ENCODE measurements around the gene STUB1.

STUB1 gene

DNA sequence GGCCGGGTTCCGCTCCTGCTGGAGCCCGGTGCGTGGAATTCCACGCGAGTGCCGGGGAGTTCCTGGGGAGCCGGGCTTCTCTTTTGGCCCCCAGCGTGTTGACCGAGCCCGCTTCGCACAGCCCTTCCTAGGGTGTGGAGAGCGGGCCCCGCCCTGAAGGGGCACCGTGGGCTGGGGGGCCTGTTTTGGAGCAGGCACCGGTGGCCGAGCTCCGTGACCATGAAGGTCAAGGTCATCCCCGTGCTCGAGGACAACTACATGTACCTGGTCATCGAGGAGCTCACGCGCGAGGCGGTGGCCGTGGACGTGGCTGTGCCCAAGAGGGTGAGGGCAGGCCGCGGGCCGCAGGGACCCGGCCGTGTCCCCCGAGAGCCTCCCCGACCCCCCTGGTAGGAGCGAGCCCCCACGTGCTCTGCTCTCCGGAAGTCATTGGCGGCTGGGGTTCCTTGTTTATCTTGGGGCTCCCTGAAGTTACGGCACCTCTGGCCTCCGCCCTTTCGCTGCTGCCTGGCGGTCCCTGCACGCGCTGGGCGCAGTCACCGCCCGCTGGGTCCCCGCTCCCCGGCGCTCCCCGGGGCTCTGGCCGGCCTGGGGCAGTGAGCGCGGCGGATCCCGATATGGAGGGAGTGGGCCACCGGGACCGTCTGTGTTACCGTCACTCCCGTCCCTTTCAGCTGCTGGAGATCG, 47.2 kb downstream of the STUB1 start:
- Mint-ChIP-seq H3K4me1 (peaks cover 3% of the 10 kb centered on the region), H3K27ac (no peak overlapping the region)
- DNase-seq (ENCODE audit: low spot score in 2 of 2): peak in 1 of 2 donors; percentile 46

GRCh38 chr16:728131-728889, 48.1 kb downstream of the STUB1 start:
- H3K36me3 Mint-ChIP-seq: no peaks in the 10 kb centered on the region
- H3K27ac Mint-ChIP-seq: no peak overlapping the region
- peak overlapping the region; percentile 74 for H3K4me3 Mint-ChIP-seq
- no peaks in the 10 kb centered on the region for H3K4me1 Mint-ChIP-seq
- no peaks in the 10 kb centered on the region for H3K9me3 Mint-ChIP-seq
- no peaks in the 10 kb centered on the region for H3K27me3 Mint-ChIP-seq
- peak; percentile 74 for ATAC-seq (ENCODE audit: low read depth)
- peak; percentile 75 to 81 for DNase-seq (ENCODE audit: low spot score in 2 of 2)

More for the DNA sequence above, 47.2 kb downstream of the STUB1 start:
- Mint-ChIP-seq H3K27me3 (no peaks in the 10 kb centered on the region), H3K36me3 (no peaks in the 10 kb centered on the region), H3K9me3 (no peaks in the 10 kb centered on the region), H3K4me3 (peak overlapping the region; percentile 69)
- peak; percentile 31 for ATAC-seq (ENCODE audit: low read depth)

DNA sequence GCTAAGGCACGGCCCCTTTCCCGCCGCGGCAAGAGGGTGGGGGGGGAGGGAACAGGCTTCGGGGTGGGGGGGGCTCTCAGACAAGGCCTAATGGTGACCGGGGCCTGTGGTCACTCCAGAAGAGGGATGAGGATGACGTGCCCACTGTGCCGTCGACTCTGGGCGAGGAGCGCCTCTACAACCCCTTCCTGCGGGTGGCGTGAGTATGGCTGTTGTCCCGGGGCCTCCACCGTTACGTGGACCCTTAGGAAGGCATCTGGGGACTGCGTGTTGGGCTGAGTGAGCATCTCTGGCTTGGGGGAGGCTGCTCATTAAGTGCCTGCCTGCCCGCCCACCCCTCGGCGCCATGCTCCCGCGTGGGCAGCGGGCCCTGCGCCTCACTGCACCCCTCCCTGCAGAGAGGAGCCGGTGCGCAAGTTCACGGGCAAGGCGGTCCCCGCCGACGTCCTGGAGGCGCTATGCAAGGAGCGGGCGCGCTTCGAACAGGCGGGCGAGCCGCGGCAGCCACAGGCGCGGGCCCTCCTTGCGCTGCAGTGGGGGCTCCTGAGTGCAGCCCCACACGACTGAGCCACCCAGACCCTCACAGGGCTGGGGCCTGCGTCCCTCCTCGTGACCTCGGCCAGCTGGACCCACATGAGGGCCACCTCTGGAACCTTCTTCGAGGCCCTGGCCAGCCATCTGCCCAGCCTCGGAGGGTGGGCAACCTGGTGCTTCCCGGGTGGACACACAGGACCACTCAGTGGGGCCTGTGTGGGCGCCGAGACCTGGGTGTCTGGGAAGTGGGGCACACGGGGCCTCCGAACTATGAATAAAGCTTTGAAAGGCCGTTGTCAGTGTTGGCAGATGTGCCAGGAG, 48.9 kb downstream of the STUB1 start:
- Mint-ChIP-seq H3K9me3 (no peaks in the 10 kb centered on the region), H3K36me3 (no peaks in the 10 kb centered on the region), H3K4me3 (peak overlapping the region; percentile 74), H3K27me3 (no peaks in the 10 kb centered on the region), H3K27ac (no peak overlapping the region), H3K4me1 (no peaks in the 10 kb centered on the region)
- DNase-seq (ENCODE audit: low spot score in 2 of 2): peak in 1 of 2 donors; percentile 16
- ATAC-seq (ENCODE audit: low read depth): no peak

- H3K4me3 Mint-ChIP-seq: no peak overlapping the region
- no peaks in the 10 kb centered on the region for H3K9me3 Mint-ChIP-seq
- no peak overlapping the region for H3K27ac Mint-ChIP-seq
- ATAC-seq (ENCODE audit: low read depth): no peak
- H3K36me3 Mint-ChIP-seq: no peaks in the 10 kb centered on the region
- DNase-seq (ENCODE audit: low spot score in 2 of 2): no peak
- H3K27me3 Mint-ChIP-seq: no peaks in the 10 kb centered on the region
- no peaks in the 10 kb centered on the region for H3K4me1 Mint-ChIP-seq
Measured at GRCh38 chr16:729768-730665, 49.8 kb downstream of the STUB1 start.

DNA sequence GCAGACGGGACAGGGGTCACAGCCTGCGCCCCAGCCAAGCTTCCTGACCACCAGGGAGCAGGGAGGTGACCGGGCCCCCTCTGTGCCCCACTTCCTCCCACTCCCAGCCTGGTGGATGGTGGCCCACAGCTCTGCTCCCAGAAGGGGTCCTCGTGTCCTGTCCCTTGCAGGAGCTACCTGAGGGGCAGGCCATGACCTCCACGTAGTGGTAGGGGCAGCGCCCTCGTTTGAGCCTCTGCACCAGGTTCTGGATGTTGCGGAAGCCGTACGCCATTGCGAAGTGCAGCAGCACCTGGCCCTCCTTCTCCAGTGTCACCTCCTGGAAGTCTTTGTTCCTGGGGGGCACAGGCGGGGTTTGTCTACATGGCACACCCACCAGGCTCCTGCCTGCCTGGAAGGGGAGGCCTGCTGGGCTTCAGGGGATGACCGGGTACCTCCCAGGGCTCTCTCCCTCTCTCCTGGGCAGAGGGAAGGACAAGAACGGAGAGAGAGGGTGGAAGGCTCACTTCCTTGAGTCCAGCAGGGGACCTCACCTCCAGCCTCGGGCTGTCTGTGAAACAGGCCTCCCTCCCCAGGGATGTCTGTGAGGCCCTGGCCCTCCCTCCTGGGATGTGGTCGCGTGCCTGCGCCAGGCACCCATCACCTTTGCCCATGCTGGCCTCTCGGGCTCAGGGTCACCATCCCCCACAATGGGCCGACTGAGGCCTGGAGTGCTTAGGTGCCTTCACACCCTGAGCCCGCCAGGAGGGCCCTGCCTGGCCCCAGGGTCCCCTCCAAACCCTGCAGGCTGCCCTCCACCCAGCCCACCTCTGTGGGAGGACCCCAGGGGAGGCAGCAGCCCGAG, 50.7 kb downstream of the STUB1 start:
- no peak overlapping the region for H3K4me3 Mint-ChIP-seq
- no peak for ATAC-seq (ENCODE audit: low read depth)
- H3K36me3 Mint-ChIP-seq: peaks cover 5% of the 10 kb centered on the region
- no peak overlapping the region for H3K27ac Mint-ChIP-seq
- no peak for DNase-seq (ENCODE audit: low spot score in 2 of 2)
- no peaks in the 10 kb centered on the region for H3K27me3 Mint-ChIP-seq
- H3K4me1 Mint-ChIP-seq: peaks cover 4% of the 10 kb centered on the region
- no peaks in the 10 kb centered on the region for H3K9me3 Mint-ChIP-seq

DNA sequence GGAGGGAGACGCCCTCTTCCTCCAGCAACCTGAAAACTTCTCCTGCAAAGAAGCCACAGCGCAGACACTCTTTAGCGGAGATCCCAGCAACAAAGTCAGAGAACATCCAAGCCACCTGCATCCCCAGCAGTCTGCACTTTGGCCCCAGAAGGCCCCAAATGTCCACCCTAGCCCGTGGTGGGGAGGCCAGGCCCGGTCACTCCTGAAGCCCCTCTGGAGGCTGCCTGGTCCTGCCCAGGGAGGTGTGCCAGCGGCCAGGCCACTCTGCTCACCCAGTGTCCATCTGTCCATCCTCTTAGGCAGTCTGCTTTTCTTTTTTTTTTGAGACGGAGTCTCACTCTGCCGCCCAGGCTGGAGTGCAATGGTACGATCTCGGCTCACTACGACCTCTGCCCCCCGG, 52.1 kb downstream of the STUB1 start:
- Mint-ChIP-seq H3K27ac (no peak overlapping the region), H3K9me3 (no peaks in the 10 kb centered on the region), H3K36me3 (peaks cover 5% of the 10 kb centered on the region), H3K4me1 (peaks cover 4% of the 10 kb centered on the region), H3K4me3 (no peak overlapping the region), H3K27me3 (no peaks in the 10 kb centered on the region)
- no peak for DNase-seq (ENCODE audit: low spot score in 2 of 2)
- no peak for ATAC-seq (ENCODE audit: low read depth)

Measured in memory B cell (primary cell).